Spleen (tissue), 11 donors: ENCODE results near the gene JAKMIP1. TPM values are rescaled to one million over a fixed set of nuclear protein-coding genes. Genes with fewer than 3 reads are reported as not detected.

Source experiments
- DNase-seq: peaks from one replicate; pipeline ENCODE4 v3.0.0-alpha.2; 2020
- H3K27ac ChIP-seq, 8 donors: fragments of 200-600 bp; sonication (generic) in 7 of 8; 1 replicate in 4 of 8; 2 replicates in 4 of 8; pipeline versions ENCODE4 v1.5.0 to v1.8.0; 2016 to 2021; ENCODE audit warnings: inconsistent platforms in 4 of 8, mild to moderate bottlenecking in 4 of 8, moderate library complexity in 1 of 8
- H3K27me3 ChIP-seq, 7 donors: fragments of 200-600 bp; sonication (generic) in 6 of 7; replicated peaks in 1 of 7; 1 replicate in 4 of 7; 2 replicates in 3 of 7; pipeline versions ENCODE4 v1.5.0 to v1.8.0; 2016 to 2021; ENCODE audit warnings: inconsistent platforms in 3 of 7, mild to moderate bottlenecking in 1 of 7
- H3K36me3 ChIP-seq, 6 donors: fragments of 200-600 bp; sonication (generic) in 5 of 6; 1 replicate in 4 of 6; 2 replicates in 2 of 6; pipeline versions ENCODE4 v1.5.0 to v1.8.0; 2016 to 2021; ENCODE audit warnings: inconsistent platforms in 2 of 6
- H3K4me1 ChIP-seq, 6 donors: fragments of 200-600 bp; sonication (generic) in 5 of 6; 1 replicate in 3 of 6; 2 replicates in 3 of 6; pipeline versions ENCODE4 v1.5.0 to v1.8.0; 2016 to 2021; ENCODE audit warnings: inconsistent platforms in 3 of 6
- H3K4me3 ChIP-seq, 8 donors: fragments of 200-600 bp; sonication (generic) in 7 of 8; 1 replicate in 4 of 8; 2 replicates in 4 of 8; pipeline versions ENCODE4 v1.5.0 to v1.8.0; 2016 to 2021; ENCODE audit warnings: inconsistent platforms in 4 of 8, mild to moderate bottlenecking in 4 of 8, moderate library complexity in 2 of 8
- H3K9me3 ChIP-seq, 8 donors: fragments of 200-600 bp; sonication (generic) in 7 of 8; 1 replicate in 4 of 8; 2 replicates in 4 of 8; pipeline versions ENCODE4 v1.5.0 to v1.8.0; 2016 to 2021; ENCODE audit warnings: inconsistent platforms in 4 of 8
- POLR2A ChIP-seq, 3 donors: fragments of 450-650 bp; IDR thresholded peaks; one replicate each; pipeline ENCODE4 v1.5.1; 2017; ENCODE audit warnings: antibody characterized with exemption in 3 of 3, mild to moderate bottlenecking in 1 of 3
- POLR2AphosphoS5 ChIP-seq, 3 donors: sonication (generic); formaldehyde crosslinking; IDR thresholded peaks; one replicate each; pipeline ENCODE4 v1.5.1; 2017; ENCODE audit warnings: antibody characterized with exemption in 3 of 3
- WGBS, 5 donors: extraction: QIAGEN DNeasy Blood & Tissue Kit in 3 of 5; methylation state at CpG; one replicate each; pipeline versions ENCODE4 v1.1.5 to v1.1.7; 2013 to 2018; 5-methylcytosine and 5-hydroxymethylcytosine counted together
- intact Hi-C: fragments of 100-400 bp; cut with DNase I; formaldehyde crosslinking; loops from one replicate; pipeline ENCODE4 v1.15.0; 2023; ENCODE audit warnings: low total_unique reads
- polyA plus RNA-seq, 3 donors: library from polyadenylated mRNA; stranded (reverse); fragments of 200-250 nt; gene quantifications; one replicate each; pipeline ENCODE4 v1.2.1, GENCODE V29; 2013
- total RNA-seq, 7 donors: library from RNA; depleted of rRNA in 3 of 7; stranded (reverse); fragments of >200 nt in 3 of 7; fragmentation: NEBNext Ultra II Directional in 4 of 7; extraction: Animal tissue kit (Norgen Biotek cat#: 25700) in 4 of 7; gene quantifications; one replicate each; pipeline versions ENCODE4 v1.1.0 to v1.2.1, GENCODE V29; 2016 to 2021
- TF ChIP-seq, protein P1 (sequence below), 11 experiments: fragments of 200-600 bp in 7 of 11; fragments of 450-650 bp in 4 of 11; sonication (generic) in 4 of 11; IDR thresholded peaks in 8 of 11; conservative IDR thresholded peaks in 3 of 11; 1 replicate in 7 of 11; 2 replicates in 4 of 11; pipeline versions ENCODE4 v1.4.0 to v1.8.0; 2016 to 2021; ENCODE audit warnings: antibody characterized with exemption in 11 of 11, inconsistent platforms in 4 of 11, mild to moderate bottlenecking in 1 of 11
- donor health status: healthy with polysubstance abuse.
- donor health status: DM: no; HTN: no; CAD: no; lungs with moderate emphysema.
- donor health status: DM: no; HTN: no; CAD: no.
- donor health status: Bipolar disorder and iron deficiency.
- donor health status: healthy.
- donor health status: DM: no; HTN: no; CAD: no.
- donor health status: DM: yes; HTN: yes; CAD: no.

Gene JAKMIP1
- total and polyA plus RNA-seq, 10 donors = 0.37 to 8.7 (median 2.6) TPM

DNA sequence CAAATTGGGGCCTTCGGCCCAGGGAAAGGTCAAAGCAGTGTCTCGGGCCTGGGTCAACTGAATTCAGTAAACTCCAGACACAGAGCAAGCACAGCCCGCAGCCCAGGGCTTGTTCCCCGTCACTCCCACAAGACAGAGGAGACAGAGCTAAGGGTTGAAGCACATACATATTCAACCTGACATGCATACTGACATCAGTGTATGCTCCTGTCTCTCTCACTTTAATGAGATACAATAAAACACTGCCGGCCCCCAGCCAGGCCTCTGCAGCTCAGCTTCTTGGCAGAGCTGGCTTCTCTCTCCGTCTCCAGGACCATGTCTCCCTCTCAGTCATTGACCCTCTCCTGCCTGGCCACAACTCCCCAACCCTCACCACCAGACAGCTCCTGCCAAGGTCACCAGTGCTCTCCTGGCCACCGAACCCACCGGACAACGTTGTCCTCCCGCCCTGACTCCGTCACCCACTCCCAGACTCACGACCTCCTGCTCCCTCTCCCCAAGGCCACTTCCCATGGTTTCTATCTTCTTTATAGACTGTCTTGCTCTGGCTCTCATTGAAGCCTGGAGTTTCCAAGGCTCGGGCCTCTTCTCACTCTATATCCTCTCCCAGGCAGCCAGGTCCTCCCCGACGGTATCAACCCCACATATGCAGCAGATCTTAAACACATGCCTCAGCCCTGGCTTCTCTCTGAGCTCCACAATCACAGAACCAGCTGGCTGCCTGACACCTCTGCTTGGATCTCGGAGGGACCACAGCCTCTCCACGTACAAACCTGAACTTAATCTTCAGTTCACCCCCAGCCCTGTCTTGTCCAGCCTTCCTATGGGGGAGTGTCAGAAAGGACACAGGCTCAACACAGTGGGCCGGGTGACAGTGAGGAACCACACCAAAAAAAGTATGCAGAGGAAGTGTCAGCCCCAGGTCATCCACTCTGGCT is 114.4 kb downstream of the JAKMIP1 start:
- intact Hi-C loops = loop anchor here (5.0 kb wide), 1 partner anchor 89 kb away; no protein-coding TSS in a partner anchor

DNA sequence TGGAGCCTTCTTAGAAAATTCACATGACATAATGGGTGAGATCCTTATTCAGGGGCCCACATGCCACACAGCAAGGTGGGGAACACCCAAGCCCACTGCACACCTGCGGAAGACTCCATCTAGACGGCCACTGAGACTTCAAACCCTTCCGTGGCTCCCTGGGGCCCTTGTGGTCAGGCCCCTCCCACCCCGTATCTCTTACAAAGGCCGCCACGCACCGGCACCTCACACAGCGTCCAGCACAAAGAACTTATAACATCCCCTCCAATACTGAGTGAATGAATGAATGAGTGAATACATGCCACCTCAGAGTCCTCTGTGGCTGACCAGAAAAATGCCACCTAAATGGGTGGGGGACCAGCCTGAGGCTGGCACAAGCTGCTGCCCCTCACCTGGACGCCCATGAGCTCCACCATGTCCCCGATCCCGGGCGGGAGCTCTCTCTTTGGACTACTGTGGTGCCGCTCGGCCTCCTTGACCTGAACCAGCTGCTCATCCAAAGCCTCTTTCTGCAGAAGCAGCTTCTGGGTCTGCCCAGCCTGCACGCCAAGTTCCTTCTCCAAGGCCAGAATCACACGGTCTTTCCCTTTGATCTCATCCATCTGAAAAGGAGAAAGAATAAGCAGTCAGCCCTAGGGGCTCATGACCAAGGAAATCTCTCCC is 115.2 kb downstream of the JAKMIP1 start:
- WGBS, 5 donors = 83 to 91% (median 89%) methylated on average over 16 of the region's 16 CpGs
- Histone ChIP-seq H3K27ac (no peak overlapping the region), H3K4me1 (no peaks in the 10 kb centered on the region), H3K27me3 (peaks cover 0 to 25% (median 0%) of the 10 kb centered on the region in 7 donors), H3K9me3 (no peaks in the 10 kb centered on the region), H3K36me3 (peaks cover 0 to 4% (median 0%) of the 10 kb centered on the region in 6 donors), H3K4me3 (no peak overlapping the region)
- intact Hi-C loops = loop anchor here (5.0 kb wide), 1 partner anchor 88 kb away; no protein-coding TSS in a partner anchor
- no peak for TF ChIP-seq POLR2AphosphoS5 (IDR thresholded peaks at IDR 0.05)
- TF ChIP-seq, protein P1, sequence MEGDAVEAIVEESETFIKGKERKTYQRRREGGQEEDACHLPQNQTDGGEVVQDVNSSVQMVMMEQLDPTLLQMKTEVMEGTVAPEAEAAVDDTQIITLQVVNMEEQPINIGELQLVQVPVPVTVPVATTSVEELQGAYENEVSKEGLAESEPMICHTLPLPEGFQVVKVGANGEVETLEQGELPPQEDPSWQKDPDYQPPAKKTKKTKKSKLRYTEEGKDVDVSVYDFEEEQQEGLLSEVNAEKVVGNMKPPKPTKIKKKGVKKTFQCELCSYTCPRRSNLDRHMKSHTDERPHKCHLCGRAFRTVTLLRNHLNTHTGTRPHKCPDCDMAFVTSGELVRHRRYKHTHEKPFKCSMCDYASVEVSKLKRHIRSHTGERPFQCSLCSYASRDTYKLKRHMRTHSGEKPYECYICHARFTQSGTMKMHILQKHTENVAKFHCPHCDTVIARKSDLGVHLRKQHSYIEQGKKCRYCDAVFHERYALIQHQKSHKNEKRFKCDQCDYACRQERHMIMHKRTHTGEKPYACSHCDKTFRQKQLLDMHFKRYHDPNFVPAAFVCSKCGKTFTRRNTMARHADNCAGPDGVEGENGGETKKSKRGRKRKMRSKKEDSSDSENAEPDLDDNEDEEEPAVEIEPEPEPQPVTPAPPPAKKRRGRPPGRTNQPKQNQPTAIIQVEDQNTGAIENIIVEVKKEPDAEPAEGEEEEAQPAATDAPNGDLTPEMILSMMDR (IDR thresholded peaks at IDR 0.05 in 8 of 11, conservative IDR thresholded peaks at IDR 0.05 in 3 of 11) = no peak
- no peak for TF ChIP-seq POLR2A (IDR thresholded peaks at IDR 0.05)
- DNase-seq = no peak

More for the DNA sequence above, 114.4 kb downstream of the JAKMIP1 start:
- Histone ChIP-seq H3K4me3 (no peak overlapping the region), H3K27me3 (peaks cover 0 to 25% (median 0%) of the 10 kb centered on the region in 7 donors), H3K27ac (no peak overlapping the region), H3K36me3 (peaks cover 0 to 4% (median 0%) of the 10 kb centered on the region in 6 donors), H3K9me3 (no peaks in the 10 kb centered on the region), H3K4me1 (no peaks in the 10 kb centered on the region)
- 80 to 83% (median 83%) methylated on average over 18 of the region's 18 CpGs for WGBS, 5 donors
- TF ChIP-seq, protein P1 (IDR thresholded peaks at IDR 0.05 in 8 of 11, conservative IDR thresholded peaks at IDR 0.05 in 3 of 11) = no peak
- TF ChIP-seq POLR2A (IDR thresholded peaks at IDR 0.05) = no peak
- TF ChIP-seq POLR2AphosphoS5 (IDR thresholded peaks at IDR 0.05) = no peak
- DNase-seq = no peak

DNA sequence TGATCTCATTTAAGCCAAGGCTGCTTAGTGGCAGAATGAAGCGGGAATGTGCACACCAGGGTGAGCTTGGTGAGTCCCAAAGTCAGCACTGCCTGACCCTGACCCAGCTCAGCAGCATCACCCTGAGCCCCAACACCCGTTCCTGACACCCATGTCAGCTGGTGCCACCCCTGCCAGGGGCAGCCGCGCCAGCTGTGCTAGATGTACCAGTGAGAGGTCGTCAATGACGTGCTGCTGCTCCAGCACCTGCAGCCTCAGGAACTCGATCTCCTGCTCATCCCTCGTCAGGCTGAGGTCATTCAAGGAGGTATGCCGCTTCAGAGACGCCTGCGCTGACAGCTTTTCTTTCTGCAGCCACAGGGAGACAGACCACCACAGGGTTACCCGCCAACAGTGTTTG is 120.4 kb downstream of the JAKMIP1 start:
- Histone ChIP-seq H3K36me3 (peaks cover 0 to 9% (median 0%) of the 10 kb centered on the region in 6 donors), H3K9me3 (no peaks in the 10 kb centered on the region), H3K4me1 (no peaks in the 10 kb centered on the region), H3K27ac (no peak overlapping the region), H3K4me3 (no peak overlapping the region), H3K27me3 (peaks cover 0 to 12% (median 0%) of the 10 kb centered on the region in 7 donors)
- intact Hi-C loops = no loop called here
- no peak for DNase-seq
- 77 to 91% (median 85%) methylated on average over 12 of the region's 12 CpGs for WGBS, 5 donors
- TF ChIP-seq POLR2AphosphoS5 (IDR thresholded peaks at IDR 0.05) (no peak), POLR2A (IDR thresholded peaks at IDR 0.05) (no peak)
- TF ChIP-seq, protein P1 (IDR thresholded peaks at IDR 0.05 in 8 of 11, conservative IDR thresholded peaks at IDR 0.05 in 3 of 11) = no peak
